Activated T-cell treated with anti-CD3 and anti-CD28 coated beads for 1 hour (primary cell): ENCODE data around the gene RBM26.
A peak's percentile ranks its signal among the peaks of the same experiment; 100 is the strongest.

Experiments
- DNase-seq: peaks from one replicate; pipeline ENCODE4 v3.0.0-alpha.2; 2020; ENCODE audit warnings: low read depth

Gene RBM26

GRCh38 chr13:79419365-79419764, 13.3 kb upstream of the RBM26 start:
- DNase-seq = no peak

GRCh38 chr13:79417741-79418140, 11.7 kb upstream of the RBM26 start:
- DNase-seq = no peak

GRCh38 chr13:79413521-79413920, 7.5 kb upstream of the RBM26 start:
- no peak for DNase-seq

DNA sequence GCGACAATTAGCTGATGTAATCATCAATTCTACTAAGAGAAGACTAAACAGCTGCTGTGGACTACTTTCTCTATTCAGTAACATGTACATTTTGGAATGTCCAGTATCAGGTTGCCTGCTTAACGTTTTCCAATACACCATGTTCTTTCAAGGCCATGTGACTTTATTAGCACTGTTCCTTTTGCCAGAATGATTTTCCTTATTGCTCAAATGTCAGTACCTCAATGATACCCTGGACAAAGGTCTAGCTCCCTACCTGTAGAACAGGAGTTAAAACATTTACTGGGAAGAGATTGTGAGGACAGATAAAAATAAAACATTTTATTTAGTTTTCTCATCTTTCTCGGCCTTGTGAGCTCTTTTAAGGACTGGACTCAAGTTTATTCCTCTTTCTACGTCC, 3.8 kb upstream of the RBM26 start:
- DNase-seq = no peak

GRCh38 chr13:79407349-79407979, 1.4 kb upstream of the RBM26 start:
- DNase-seq = no peak

DNA sequence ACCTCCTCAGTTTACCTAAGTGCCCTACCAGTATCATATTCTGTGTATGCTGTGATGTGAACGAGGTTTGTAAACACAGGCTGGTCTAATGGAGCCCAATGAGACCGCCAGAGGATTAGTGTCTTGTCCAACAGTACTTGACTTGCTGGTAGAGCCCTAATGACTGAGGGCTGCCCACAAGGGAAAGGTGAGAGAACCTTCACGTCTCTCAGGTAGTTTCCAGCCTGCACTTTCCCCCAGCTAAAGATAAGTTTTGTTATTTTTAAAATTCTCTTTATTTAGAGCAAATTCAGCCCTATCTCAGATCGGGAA, 498 bp upstream of the RBM26 start:
- no peak for DNase-seq

DNA sequence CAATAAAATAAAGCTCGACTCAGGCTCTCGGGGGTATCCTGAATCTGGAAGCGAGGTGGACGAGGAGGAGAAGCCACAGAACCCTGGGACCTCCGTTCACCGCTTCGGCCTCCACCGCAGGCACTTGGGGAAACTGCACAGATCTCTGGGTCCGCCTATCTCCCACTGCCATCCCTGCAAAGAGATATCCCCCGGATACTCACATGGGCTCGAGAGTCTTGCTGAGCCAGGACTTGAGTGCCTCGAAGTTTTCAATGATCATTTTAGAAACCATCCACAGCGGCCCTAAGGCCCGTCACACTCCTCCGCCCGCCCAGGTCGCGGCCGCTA, 589 bp downstream of the RBM26 start:
- DNase-seq = no peak

DNA sequence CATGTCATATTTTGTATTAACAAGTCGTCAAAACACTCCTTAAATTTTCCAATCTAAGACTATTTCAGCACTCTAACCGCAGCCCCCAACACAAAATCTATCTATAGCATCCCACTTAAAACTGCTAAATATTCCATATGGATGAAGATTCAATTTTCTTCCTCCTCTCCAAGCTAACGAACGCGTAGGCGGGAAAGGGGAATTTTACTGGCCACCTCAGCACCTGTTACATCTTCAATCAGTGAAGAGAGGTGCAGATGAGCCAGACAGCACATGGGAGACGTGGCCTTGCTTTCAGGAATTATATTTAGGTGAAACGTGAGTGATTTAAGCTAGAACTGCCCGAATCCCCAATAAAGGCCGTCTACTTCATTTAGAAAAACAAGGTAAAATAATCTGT, 1.1 kb downstream of the RBM26 start:
- no peak for DNase-seq

- DNase-seq = no peak
Observed at GRCh38 chr13:79404361-79404760, 1.7 kb downstream of the RBM26 start.

GRCh38 chr13:79403113-79403512, 2.9 kb downstream of the RBM26 start:
- no peak for DNase-seq

- DNase-seq = no peak
Observed at GRCh38 chr13:79402679-79403078, 3.4 kb downstream of the RBM26 start.

DNA sequence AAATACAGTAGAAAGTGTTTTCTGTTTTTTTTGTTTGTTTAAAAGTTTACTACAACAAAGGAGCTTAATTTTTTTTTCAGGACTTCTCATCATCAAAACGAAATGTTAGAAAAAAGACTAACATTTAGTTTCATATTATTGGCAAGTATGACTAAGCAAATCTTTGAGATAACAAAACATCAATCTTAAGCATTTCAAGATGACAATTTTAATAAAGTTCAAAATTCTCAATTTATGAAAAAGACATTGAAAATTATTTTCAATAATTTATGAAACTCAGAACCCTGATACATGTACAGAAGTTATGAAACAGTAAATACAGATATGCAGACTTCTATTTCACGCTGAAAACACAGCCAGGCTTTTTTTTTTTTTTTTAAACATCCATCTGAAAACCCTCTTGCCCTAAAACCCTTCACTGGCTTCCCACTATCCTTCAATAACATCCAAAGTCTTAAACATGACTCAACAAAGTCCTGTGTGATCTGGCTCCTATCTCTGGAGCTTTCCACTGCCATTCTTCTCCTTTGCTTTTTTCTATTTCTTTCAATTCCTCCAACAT, 3.9 kb downstream of the RBM26 start:
- no peak for DNase-seq

DNA sequence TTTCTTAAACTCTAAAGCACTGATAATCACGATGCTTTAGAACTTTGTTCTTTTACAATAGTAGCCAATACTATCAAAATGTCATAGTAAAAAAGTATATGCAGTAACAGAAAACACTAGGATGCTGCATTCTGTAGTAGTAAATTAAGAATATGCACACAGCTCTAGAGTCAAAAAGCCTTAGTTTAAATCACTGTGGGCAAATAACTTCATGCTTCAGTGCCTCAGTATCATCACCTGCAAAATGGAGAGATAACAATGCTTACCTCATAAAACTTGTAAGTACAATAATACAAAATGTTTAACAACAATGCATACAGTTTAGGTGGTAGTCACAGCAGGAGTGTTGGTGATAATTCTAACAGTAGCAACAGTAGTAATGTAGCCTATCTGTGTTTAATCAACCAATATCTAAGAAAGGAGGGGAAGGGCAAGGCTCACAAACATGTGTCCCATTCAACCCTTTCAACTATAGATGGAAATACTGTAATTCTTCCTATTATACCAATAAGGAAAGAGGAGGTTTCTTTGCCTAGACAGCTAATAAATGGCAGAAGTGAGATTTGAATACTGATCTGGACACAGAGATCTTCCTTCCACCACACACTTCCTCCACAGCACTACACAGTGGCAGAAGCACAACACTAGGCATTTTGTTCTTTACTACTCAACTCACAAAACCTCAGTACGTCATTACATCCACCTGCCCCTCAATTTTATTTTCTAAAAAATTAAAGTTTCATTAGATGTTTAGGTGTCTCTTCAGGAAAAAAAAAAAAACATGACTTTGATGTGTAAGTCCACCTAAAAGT, 4.6 kb downstream of the RBM26 start:
- no peak for DNase-seq

GRCh38 chr13:79398915-79399314, 7.1 kb downstream of the RBM26 start:
- no peak for DNase-seq

DNA sequence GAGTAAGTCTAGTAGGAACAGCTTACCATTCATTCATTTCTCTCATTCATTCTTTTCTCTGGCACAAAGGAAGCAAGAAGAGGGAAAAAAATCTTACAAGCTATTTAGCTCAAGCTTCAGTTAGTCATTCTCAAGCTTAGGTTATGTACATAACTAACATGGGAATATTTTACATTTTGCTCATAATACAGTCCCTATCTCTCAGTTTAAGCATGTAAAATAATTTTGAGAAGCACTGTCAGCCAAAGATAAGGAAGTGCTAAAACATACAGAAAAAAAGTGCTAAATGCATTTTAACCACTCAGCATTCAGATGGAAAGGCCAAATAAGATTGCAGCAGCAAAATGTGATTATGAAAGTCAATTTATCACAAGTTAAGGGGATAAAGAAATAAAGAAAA, 7.9 kb downstream of the RBM26 start:
- no peak for DNase-seq

DNA sequence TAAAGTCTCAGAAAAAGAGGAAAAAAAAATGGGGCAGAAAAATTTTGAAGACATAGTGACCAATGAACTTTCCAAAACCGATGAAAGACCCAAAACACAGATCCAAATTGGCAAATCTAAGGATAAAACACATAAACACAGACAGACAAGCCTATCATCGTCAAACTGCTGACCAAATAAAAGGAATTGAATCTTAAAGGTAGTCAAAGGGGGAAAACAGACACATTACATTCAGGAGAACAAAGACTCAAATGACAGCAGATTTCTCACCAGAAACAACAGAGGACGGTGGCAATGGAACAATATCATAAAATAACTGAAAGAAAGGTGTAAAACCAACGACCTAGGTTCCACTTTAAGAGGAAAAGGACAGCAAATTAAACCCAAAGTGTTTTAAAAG, 10.2 kb downstream of the RBM26 start:
- DNase-seq = no peak

- peak; percentile 22 for DNase-seq
Observed at GRCh38 chr13:79393564-79394249, 12.3 kb downstream of the RBM26 start.

- DNase-seq = no peak
Observed at GRCh38 chr13:79392882-79393563, 13.0 kb downstream of the RBM26 start.

- DNase-seq = no peak
Observed at GRCh38 chr13:79389026-79389425, 17.0 kb downstream of the RBM26 start.

- DNase-seq = no peak
Observed at GRCh38 chr13:79387853-79388252, 18.2 kb downstream of the RBM26 start.

- DNase-seq = no peak
Observed at GRCh38 chr13:79386125-79386826, 19.8 kb downstream of the RBM26 start.

DNA sequence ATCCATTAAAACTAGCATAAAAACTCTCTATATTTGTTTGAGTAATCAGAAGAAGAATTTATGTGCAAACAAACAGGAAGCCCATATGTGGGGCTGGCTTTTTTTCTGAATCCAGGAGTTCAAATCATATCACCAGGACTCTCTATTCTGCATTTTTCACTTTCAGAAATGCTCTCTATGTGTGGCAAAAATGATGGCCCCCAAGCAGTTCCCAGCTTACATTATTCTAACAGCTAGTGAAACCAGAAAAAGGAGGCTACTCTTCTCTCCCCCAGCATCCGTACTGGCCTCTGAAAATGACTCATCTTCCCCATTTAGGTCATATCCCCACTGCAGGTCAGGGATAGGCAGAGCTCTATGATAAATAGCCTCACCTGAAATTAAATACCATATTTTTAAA, 20.4 kb downstream of the RBM26 start:
- no peak for DNase-seq
